NCI-H446 (cell line): ENCODE measurements around the gene RTP2.
"Not testable (repeated sequence)": the region's sequence is repeated elsewhere in the genome, so short reads cannot be mapped to it uniquely, and the experiment has no call there.

ENCODE experiments used
- DNase-seq, 2 experiments: peaks; one replicate each; lab custom pipeline; 2025; lab: John Stamatoyannopoulos, UW

RTP2 gene

GRCh38 chr3:187713504-187713903 lies 11.1 kb upstream of the RTP2 start:
- DNase-seq, result peak in 1 of 2 experiments; percentile 53

DNA sequence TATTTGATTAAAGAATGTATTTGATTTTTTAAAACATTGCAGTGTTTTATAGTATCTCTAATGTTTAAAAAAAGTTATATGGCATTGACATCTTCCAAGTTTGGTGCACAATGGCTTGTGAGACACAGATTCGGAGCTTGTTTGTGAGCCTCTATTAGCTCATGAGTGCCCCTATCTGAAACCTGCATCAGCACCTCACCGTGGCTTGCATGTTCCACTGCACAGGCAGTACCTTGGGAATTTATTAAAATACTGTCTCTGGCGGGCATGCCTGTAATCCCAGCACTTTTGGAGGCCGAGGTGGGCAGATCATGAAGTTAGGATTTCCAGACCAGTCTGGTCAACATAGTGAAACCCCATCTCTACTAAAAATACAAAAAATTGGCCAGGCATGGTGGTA lies 6.8 kb upstream of the RTP2 start:
- DNase-seq, result no peak

DNA sequence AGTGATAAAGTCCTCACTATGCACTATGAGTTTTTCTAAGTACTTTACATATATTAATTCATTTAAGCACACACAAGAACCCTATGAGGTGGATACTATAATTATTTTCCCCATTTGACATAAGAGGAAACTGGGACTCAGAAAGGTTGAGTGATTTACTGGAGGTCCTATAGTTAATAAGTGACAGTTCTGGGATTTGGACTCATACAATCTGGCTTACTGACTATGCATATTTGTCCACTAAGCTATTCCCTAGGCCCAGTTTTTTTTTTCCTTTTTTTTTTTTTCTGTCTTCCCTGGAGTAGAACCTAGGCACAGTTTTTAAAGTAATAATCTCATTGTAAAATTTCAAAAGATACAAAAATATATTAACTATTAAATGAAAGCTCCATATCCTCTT lies 6.3 kb upstream of the RTP2 start:
- no peak for DNase-seq

GRCh38 chr3:187706971-187707370 lies 4.6 kb upstream of the RTP2 start:
- DNase-seq, result peak in 1 of 2 experiments; percentile 29

DNA sequence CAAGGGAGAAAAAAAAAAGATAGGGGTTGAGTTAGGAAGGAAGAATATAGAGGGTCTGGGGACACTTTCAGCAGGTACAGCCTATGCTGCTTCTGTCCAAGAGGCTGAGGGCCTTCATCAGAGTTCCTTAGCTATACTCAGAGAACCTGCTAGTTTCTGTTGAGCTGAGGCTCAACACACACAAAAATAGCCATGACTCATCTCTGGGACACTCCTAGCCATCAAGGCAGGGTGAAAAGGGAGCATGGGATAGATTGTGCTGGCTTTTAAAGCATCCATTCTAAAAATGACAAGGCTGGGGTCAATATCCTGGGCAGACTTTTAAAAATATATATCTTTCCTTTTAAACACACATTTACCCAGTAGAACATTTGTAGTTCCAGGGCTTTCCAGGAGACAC lies 2.8 kb upstream of the RTP2 start:
- DNase-seq, result no peak

DNA sequence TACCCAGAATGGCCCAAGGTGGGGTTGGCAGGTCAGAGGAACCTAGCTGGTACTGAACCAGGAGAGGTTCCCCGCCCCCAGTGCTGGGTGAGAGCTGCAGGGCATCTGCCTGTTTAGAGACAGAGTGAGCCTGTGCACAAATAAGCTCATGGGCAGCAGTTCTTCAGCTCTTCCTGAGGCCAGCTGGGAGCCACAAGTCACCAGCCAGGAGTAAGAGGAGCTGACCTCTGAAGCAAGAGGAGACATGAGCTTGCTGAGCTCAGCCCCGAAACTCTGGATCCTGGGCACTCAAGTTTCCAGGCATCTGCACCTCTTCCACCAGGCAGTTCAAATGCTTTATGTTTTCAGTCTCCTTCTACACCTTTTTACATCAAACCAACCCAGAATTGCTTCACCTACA lies 2.1 kb downstream of the RTP2 start:
- no peak for DNase-seq

DNA sequence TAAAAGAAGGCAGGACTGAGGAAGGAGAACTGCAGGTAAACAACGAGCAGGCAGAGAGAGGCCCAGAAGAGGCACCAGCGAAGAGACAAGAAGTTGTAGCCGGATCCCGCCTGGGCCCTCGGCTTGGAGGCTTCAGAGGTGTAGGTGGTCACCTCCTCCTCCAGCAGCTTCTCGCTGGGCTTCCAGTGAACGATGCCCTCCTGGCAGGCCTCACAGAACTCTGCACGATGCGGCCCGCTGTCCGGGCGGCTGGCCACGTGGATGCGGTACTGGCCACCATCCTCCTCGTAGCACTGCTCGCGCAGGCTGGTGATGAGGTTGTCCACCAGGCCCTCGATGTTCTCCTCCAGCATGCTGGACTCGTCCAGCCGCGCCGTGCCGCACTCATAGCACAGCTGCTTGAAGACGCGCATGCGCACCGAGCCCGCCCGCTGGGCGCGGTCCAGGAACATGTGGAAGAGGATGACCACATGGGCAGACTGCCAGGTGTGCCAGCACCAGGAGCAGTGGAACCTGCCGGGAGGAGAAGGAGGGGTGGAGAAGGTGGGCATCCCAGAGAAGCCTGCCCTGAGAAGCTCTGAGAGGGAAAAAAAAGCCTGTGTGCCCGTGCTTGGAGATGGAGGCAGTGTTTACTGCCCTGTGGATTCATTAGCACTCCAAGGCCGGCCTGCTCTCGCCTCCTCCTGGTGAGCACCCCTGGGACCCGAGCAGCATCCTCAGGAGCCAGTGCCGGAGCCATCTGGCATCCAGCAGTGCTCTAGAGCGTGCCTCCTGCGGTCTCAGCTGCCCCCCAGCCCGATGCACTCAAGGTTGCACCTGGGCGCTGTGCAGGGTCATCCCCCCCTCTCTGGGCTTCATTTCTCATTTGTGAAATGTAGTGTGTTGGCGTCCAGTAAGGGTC lies 3.6 kb downstream of the RTP2 start:
- no peak for DNase-seq

DNA sequence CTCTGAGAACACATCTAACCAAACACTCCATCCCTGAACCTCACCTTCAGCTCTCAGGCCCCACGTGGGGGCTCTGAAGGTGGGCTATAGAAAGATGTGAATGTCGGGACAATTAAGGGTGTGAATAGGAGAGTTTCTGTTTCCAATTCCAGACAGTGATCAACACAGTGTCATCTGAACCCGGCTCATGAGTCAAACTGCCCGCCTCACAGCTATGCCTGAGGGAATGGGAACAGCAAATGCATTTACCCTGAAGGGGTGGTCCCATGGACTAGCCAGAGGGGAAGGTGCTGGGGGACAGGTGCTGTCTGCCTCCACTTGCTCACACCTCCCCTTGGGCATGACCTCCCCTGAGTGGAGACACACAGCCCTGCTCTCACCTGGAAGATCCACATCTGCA lies 6.3 kb downstream of the RTP2 start:
- DNase-seq, result no peak

GRCh38 chr3:187695449-187695848 lies 6.9 kb downstream of the RTP2 start:
- DNase-seq, result no peak

- DNase-seq, result no peak
Observed at GRCh38 chr3:187694801-187695200, 7.6 kb downstream of the RTP2 start.

- DNase-seq, result no peak
Observed at GRCh38 chr3:187693431-187693830, 8.9 kb downstream of the RTP2 start.

- no peak for DNase-seq
Observed at GRCh38 chr3:187689984-187690383, 12.4 kb downstream of the RTP2 start.

- DNase-seq, result no peak
Observed at GRCh38 chr3:187686621-187687273, 15.6 kb downstream of the RTP2 start.

DNA sequence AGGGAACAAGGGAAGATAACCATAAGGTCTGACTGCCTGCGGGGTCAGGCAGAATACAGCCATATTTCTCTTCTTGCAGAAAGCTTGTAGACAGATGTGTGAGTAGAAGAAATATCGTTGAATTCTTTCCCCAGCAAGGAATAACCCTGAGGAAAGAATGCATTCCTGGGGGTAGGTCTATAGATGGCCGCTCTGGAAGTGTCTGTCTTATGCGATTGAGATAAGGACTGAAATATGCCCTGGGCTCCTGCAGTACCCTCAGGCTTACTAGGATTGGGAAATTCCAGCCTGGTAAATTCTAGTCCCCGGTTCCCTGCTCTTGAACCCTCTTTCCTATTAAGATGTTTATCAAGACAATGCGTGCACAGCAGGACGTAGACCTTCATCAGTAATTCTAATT lies 16.4 kb downstream of the RTP2 start:
- no peak for DNase-seq

- no peak for DNase-seq
Observed at GRCh38 chr3:187684880-187685279, 17.5 kb downstream of the RTP2 start.

- DNase-seq, result no peak
Observed at GRCh38 chr3:187684444-187684843, 17.9 kb downstream of the RTP2 start.

DNA sequence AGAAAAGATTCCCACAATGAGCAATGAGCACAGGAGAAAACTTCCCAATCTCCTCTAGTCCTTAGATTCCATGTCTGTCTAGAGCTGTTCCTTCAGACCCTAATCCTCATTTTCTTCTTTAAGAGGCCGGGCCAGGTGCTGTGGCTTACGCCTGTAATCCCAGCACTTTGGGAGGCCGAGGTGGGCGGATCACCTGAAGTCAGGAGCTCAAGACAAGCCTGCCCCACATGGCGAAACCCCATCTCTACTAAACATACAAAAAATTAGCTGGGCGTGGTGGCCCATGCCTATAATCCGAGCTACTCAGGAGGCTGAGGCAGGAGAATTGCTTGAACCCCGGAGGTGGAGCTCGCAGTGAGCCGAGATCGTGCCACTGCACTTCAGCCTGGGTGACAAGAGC lies 20.6 kb downstream of the RTP2 start:
- DNase-seq, result not testable (repeated sequence)

DNA sequence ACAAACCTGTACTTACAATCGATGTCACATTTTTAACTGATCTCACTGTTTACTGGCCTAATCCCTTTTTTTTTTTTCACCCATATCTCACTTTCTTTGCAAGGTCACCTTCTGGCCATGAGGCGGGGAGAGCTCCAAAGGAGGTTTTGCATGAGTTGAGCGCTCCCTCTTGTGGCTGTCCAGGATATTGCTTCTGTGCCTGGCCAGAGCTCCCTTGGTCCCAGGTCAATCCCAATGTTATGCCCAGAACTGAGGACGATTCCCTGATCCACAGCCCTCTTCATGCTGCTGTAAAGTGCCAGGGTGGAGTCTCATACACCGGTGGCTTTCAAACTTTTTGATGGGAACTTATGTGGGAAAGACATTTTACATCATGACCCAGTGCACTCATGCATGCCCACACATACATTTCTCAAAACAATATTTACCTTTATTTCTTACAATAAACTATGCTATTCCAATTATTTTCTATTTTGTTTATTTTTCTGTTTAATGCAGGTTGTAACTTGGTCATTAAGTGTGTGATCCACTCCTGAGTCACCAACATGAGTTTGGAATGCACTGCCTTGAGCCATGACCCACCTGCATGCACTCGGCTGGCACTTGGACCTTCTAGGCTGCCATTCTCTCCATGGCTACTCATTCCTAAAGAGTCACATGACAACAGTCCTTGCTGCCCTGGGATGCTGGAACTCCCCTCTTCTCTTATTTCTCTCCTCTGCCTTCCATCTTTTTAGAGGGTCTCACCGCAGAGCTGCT lies 22.5 kb downstream of the RTP2 start:
- peak; percentile 61 to 81 for DNase-seq

DNA sequence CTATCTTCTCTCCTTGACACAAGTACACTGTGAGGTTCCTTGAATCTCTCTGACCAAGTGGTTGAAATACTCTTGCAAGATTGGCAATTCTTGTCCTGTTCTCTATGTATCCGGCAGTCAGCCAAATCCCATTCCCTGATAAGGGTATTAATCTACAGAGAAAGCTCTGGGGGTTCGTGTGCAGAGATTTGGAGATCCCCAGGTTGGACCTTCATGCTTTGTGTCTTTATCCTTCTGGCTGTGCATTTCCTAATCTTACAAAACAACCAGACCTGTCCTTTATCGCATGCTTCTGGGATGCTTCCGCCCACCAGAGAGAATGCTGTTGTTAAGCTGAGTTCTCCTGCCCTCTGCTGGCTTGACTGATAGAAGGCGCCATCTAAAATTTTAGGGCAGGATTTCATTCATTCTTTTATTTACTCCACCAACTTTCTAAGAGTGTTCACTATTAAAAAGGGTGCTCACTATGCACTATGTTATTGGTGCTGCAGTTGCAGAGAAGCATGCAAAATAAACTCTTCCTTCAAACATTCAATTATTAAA lies 23.6 kb downstream of the RTP2 start:
- DNase-seq, result peak; percentile 38 to 46

- DNase-seq, result no peak
Observed at GRCh38 chr3:187677604-187678003, 24.8 kb downstream of the RTP2 start.

GRCh38 chr3:187673012-187673411 lies 29.3 kb downstream of the RTP2 start:
- DNase-seq, result no peak
